Hematopoietic multipotent progenitor cell treated with erythropoietin and hydrocortisone succinate and interleukin-3 and kit ligand, for 17 days (in vitro differentiated cells): ENCODE measurements around the gene PDE4B.
"Not testable (repeated sequence)": the region's sequence is repeated elsewhere in the genome, so short reads cannot be mapped to it uniquely, and the experiment has no call there.

ENCODE experiments used
- DNase-seq: peaks from one replicate; pipeline ENCODE4 v3.0.0-alpha.2; 2015; ENCODE audit warnings: low spot score

Gene PDE4B

DNA sequence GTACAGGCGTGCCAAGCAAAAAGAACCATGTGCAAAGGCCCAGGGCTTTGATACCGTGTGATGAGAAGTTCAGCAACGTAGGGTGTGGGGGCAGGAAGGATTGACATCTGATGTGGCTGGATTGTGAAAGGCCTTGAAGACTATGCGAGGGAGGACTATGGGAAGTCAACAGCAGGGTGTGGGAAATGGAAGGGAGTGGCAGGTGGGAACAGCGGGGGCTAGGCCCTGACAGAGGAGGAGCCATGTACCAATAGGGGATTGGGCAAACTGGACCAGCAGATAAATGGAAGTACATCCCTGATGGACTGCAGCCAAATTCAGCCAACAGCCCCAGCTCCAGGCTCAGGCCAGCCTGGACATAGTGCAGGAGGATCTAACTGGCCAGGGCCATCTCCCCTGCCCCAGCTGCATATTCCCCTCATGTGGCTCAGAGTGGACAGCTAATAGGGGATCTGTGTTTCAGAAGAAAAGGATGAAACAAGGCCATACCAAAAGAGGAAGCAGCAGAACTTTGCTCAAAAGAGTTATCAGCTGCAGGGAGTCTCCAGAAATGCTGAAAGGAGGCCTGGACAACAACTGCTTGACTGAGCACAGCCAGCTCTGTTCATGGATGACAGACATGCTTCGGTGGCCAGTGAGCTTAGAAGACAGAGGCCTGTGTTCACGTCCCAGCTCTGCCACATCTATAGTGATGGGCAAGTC lies 601.0 kb downstream of the PDE4B start:
- DNase-seq: no peak

- no peak for DNase-seq
Observed at GRCh38 chr1:66394603-66395002, 601.9 kb downstream of the PDE4B start.

DNA sequence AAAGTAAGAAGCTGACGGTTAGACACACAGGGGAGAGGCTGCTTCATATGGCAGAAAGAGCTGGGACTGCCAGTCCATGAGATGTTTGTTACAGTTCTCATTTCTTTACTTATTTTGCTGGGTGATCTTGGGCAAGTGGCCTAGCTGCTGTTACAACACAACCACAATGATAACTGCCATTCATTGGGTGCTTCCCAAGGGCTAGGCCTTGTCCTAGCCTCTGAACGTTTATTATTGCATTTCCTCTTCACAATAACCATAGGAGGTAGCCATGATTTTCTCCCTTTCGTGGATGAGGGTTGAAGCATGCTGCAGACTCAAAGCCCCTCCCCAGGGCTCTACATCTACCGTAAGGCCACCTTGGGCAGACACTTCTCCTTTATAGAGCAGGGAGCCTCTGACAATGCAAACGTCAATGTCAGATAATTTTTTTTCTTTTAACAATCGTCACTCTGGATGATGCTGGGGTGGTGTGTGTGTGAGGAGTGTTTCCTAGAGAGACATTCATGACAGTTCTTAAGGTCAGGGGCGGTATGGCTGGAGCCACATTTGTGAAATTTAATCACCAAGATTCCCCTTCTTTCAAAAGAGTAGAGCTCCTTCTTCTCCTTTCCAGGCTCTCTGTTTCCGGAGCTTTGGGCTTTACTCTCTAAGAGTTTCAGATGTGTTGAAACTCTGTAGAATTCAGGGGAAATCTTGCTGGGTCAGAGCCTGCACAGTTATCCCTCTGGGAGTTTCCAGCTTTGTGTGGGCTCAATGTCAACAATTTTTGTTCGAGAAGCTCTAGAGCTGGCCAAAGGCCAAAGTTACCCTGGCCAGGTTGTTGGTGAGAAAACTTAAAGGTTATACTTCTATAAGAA lies 602.7 kb downstream of the PDE4B start:
- no peak for DNase-seq

- DNase-seq: no peak
Observed at GRCh38 chr1:66396212-66396890, 603.7 kb downstream of the PDE4B start.

DNA sequence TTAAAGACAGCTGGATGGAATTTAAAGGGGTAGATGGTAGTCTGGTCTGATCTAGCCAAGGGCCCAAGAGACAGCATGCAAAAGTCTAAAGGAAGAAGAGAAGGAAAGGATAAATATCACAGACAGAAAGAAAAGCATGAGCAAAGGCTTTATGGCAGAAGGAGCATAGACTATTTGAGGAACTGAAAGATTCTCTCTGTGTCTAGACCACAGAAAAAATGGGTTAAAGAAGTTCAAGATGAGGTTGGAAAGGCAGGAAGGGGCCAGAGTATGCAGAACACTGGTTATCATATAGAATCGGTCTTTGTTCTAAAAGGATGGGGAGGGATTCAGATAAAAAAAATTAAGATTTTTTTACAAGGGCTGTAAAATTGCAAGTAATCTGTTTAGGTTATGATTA lies 604.5 kb downstream of the PDE4B start:
- no peak for DNase-seq

DNA sequence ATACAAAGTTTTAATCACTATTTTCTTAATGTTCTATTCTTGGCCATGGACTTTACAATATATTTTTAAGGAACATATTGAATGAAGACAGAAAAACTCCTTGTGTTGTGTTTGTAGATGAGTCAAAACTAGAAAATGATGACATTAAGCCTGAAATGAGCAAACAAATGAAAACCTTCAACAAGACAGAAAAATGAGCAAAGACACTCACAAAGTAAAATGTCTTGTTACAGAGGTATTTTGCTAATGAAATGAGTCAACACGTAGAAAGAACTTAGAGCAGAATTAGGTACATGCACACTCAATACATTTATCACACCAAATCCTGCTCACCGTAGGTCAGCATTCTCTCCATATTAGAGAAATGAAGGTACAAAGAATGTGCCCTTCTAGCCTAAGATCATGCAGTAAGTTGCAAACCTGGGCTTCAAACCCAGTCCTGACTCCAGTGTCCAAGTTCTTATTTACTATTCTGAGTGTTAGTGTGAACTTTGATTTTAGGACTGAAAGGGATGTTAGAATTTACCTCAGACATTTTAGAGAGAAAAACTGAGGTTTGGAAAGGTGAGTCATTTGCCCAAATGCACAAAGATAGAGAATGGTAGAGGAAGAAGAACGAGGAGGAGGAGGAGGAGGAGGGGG lies 607.3 kb downstream of the PDE4B start:
- no peak for DNase-seq

DNA sequence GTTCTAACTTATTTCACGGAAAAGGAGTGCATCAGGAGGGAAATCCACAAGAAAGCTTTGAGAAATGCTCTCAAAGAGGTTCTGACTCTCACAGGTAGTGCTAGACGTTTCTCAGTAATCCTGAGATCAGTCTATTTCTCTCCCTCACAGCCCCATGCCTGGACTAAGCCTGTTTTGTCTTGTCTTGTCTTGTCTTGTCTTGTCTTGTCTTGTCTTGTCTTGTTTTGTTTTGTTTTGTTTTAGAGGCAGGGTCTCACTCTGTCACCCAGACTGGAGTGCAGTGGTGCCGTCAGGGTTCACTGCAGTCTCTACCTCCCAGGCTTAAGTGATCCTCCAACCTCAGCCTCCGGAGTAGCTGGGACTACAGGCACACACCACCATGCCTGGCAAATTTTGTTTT lies 608.0 kb downstream of the PDE4B start:
- no peak for DNase-seq

- no peak for DNase-seq
Observed at GRCh38 chr1:66401244-66401643, 608.5 kb downstream of the PDE4B start.

GRCh38 chr1:66402194-66402593 lies 609.5 kb downstream of the PDE4B start:
- DNase-seq: no peak

DNA sequence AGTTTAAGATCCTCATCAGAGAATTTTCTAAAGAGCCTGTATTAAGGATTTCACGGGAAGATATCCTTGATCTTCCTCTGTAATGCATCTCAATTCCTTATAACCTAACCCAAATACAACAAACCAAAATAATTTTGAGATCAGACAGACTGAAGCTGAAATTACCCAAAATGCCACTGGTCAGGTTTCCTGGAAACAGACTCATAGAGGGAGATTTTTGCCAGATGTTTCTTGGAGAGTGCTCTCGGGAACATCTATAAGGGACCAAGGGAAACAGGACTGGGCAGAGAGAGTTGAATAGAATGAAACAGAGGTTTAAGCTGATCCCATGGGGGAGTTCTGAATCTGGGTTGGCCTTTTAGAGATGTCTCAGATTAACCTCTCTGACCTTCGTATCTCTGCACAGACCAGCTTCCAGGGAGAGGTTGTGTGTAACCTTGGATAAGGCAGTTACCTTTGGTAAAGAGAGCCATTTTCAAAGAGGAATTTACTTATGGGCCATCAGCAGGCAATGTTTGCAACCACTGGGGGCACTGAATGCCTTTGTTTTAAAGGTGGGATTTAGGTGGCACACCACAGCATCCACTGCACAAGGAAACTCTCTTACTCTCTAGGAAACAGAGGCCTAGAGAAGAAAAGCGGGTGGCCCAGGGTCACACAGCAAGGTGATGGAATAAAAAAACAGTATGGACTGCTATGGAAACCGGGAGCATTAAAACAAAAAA lies 610.5 kb downstream of the PDE4B start:
- no peak for DNase-seq

DNA sequence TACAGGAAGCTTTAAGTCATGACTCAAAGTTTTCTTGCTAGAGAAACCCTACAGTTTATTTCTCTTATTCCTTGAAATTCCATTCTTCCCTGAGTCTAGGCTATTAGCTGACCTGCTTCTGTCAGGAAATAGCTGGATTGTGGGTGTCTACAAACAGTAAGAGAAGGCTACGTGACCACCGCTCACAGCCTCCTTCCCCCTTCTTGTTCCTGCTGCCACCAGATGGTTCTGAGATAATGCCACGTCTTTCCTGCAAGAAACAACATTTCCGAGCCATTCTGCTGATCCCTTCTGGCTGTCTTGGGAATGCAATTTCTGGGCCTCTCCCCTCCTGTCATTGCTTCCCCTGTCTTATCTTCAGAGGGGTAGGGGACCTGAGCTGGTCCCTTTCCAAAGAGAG lies 612.4 kb downstream of the PDE4B start:
- no peak for DNase-seq

GRCh38 chr1:66411449-66411848 lies 618.8 kb downstream of the PDE4B start:
- not testable (repeated sequence) for DNase-seq

DNA sequence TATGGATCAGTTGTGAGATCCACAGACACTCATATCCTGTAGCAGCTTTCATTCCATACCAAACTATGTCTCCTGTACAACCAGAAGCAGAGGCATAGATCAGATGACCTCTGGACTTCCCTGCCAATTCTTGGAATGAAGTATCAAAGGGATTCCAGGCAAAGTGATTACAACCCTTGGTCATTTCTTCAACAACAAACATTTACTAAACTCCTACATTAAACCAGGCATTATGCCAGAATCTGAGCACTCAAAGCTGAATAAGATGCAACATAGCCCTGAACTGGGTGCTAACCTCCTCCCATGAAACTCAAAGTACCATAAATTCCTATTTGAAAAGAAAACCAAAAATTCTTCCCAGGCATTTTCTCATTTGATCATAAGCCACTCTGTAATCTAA lies 620.0 kb downstream of the PDE4B start:
- no peak for DNase-seq

- DNase-seq: no peak
Observed at GRCh38 chr1:66413136-66413837, 620.6 kb downstream of the PDE4B start.

DNA sequence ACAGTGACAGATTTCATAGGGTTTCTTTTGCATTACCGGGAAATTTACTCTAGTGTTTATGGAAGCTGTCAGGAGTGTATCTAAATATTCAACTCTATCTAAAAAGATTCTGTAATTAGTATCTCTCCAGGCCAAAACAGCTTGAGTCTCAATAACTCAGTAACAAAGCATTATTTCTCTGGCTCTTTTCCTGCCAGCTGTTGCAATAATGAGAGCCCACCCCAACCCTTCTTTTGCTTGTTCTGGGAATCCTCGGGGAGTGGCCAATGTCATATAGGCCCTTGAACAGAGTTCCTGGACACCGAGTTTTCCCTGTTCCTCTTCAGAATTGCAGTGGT lies 621.1 kb downstream of the PDE4B start:
- DNase-seq: no peak

DNA sequence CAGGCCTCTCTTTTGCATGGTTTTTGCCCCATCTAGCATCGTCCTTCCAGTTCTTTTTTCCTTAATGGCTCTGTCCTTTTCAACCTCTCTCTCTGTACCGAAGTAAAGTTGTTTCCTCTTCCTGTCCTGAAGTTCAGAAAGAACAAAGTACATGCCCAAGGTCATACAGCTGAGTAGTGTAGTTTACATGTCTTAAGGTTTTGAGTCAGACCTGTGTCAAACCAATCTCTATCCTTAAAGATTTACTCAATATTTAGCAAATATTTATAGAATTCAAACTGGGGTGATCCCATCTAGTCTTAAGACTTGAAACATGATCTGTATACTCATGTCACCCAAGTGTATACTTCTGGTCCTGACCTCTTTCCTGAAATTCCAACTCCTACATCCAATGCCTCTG lies 622.6 kb downstream of the PDE4B start:
- no peak for DNase-seq

- DNase-seq: no peak
Observed at GRCh38 chr1:66415866-66416265, 623.2 kb downstream of the PDE4B start.

DNA sequence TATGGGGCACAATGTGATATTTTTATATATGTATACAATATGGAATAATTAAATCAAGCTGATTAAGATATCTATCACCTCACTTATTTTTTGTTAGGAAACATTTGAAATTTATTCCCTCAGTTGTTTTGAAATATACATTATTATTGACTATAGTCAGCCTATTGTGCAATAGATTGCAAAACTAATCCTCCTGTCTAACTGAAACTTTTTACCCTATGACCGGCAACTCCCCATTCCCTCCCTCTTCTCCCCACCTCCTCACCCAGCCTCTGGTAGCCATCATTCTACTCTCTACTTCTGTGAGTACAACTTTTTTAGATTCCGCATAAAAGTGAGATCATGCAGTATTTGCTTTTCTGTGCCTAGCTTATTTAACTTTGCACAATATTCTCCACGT lies 623.6 kb downstream of the PDE4B start:
- no peak for DNase-seq

GRCh38 chr1:66418021-66418420 lies 625.3 kb downstream of the PDE4B start:
- DNase-seq: no peak

GRCh38 chr1:66420171-66420570 lies 627.5 kb downstream of the PDE4B start:
- DNase-seq: not testable (repeated sequence)

DNA sequence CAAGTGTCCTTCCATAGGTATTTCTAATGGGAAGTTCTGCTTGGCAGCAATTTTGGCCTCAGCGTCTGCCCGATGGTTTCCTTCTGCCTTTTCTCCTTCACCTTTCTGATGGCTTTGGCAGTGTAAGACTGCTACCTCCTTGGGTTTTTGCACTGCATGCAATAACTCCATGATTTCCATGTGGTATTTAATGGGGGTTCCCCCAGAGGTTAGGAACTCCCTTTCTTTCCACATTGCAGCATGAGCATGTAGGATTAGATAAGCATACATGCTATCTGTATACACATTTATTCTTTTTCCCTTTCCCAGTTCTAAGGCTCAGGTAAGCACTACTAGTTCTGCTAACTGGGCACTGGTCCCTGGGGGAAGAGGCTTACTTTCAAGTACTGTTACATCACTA lies 628.2 kb downstream of the PDE4B start:
- not testable (repeated sequence) for DNase-seq
